Liver (tissue), 3 donors: Measurements from ENCODE around the gene AGBL5.

ENCODE experiments used
- FOXA1 ChIP-seq: IDR thresholded peaks from 2 replicates; pipeline ENCODE4 v1.6.1; 2016; ENCODE audit warnings: antibody characterized with exemption
- REST ChIP-seq: IDR thresholded peaks from 2 replicates; pipeline ENCODE4 v1.6.1; 2016; ENCODE audit warnings: antibody characterized with exemption, mild to moderate bottlenecking
- SP1 ChIP-seq: IDR thresholded peaks from 2 replicates; pipeline ENCODE4 v1.6.1; 2018; ENCODE audit warnings: antibody characterized with exemption, mild to moderate bottlenecking
- TF ChIP-seq, protein P1 (sequence below): fragments of 150-350 bp; IDR thresholded peaks from 2 replicates; pipeline ENCODE4 v1.5.1; 2017; ENCODE audit warnings: improper control_type of control experiment, low read depth, low read length; ENCODE audit not compliant: missing input control
- donor health status: healthy.
- donor health status: healthy.

DNA sequence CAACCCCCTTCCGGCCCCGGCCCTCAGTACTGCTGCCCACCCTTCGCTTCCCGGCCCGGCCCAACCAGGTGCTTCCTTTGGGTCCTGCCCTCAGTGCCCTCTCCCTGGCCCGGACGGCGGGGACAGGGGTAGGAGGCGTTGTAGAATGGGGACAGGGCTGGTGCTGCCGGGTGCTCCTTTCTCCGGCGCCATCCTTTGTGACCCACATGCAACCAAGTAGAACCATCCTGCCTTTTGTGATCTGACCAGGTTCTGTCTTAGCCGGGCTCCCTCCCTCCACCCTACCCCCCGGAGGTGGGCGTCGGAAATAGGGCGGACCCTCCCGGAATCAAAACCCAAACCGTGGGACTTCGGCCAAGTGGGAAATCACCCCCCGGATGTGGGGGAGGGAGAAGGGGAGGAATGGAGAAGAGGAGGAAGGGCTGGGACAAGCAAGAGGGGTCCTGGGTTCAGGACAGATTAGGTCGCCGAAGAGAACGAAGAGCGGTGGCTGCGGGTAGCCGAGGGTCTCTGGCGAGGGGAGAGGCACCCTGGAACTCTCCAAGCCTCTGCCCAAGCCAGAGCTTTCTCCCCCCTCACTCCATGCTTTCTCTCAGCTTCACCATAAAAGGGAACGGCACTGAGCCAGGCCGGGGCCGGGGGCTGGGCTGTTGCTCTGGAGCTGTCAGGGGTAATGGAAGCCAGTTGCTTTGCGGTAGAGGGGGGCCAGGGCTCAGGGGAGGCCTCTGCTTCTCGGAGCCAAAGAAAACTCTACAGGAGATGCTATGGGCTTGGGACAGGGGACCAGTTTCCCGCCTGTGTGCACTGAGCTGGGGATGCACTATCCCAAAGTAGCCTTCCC lies 20.7 kb downstream of the AGBL5 start:
- TF ChIP-seq, protein P1, sequence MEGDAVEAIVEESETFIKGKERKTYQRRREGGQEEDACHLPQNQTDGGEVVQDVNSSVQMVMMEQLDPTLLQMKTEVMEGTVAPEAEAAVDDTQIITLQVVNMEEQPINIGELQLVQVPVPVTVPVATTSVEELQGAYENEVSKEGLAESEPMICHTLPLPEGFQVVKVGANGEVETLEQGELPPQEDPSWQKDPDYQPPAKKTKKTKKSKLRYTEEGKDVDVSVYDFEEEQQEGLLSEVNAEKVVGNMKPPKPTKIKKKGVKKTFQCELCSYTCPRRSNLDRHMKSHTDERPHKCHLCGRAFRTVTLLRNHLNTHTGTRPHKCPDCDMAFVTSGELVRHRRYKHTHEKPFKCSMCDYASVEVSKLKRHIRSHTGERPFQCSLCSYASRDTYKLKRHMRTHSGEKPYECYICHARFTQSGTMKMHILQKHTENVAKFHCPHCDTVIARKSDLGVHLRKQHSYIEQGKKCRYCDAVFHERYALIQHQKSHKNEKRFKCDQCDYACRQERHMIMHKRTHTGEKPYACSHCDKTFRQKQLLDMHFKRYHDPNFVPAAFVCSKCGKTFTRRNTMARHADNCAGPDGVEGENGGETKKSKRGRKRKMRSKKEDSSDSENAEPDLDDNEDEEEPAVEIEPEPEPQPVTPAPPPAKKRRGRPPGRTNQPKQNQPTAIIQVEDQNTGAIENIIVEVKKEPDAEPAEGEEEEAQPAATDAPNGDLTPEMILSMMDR = no peak
- no peak for TF ChIP-seq SP1
- TF ChIP-seq REST = no peak
- TF ChIP-seq FOXA1 = no peak
